Measurements from ENCODE around the gene ROR1. TPM values are rescaled to one million over a fixed set of nuclear protein-coding genes. Genes with fewer than 3 reads are reported as not detected.

ROR1 gene
- total RNA-seq, 1 experiment from 2014 or later = 2.7 TPM

GRCh38 chr1:63877816-63878215 is 104.0 kb downstream of the ROR1 start:
- H3K4me1 ChIP-seq (ENCODE audit: control insufficient read depth in 1 of 2, insufficient read depth in 2 of 2, low read length in 2 of 2) = peaks cover 18 to 45% of the 10 kb centered on the region in 2 experiments
- no peaks in the 10 kb centered on the region for H3K9me2 ChIP-seq (ENCODE audit: insufficient read depth)
- H3K9ac ChIP-seq (ENCODE audit: low read length) = no peak overlapping the region
- H2AFZ ChIP-seq (ENCODE audit: low read depth, low read length, poor library complexity, severe bottlenecking) = no peak overlapping the region
- no TSS peak for BruUV-seq (replicated peaks)
- peak; percentile 94 for ATAC-seq
- no peaks in the 10 kb centered on the region for H3K9me3 ChIP-seq (ENCODE audit: control insufficient read depth in 1 of 2, insufficient read depth in 1 of 2, low read depth in 1 of 2, low read length in 2 of 2)
- ChIA-PET RAD21 (ENCODE audit: low non-redundant PET in 1 of 2, low total read pairs in 2 of 2, uncharacterized antibody in 2 of 2, unreplicated experiment in 2 of 2) (no interaction called here), POLR2A (no interaction called here), CTCF (no interaction called here)
- H3K27me3 ChIP-seq (ENCODE audit: insufficient read depth, low read length) = no peaks in the 10 kb centered on the region
- H3K4me3 ChIP-seq (replicated peaks in 1 of 2; ENCODE audit: low read depth in 1 of 2, low read length in 2 of 2) = no peak overlapping the region
- TF ChIP-seq ZNF274 (IDR thresholded peaks at IDR 0.05; ENCODE audit: low read depth, low read length) (no peak), EZH2phosphoT487 (IDR thresholded peaks at IDR 0.05; ENCODE audit: borderline replicate concordance) (no peak), ZBTB33 (IDR thresholded peaks at IDR 0.05; ENCODE audit: extremely low read depth, insufficient replicate concordance, low read length) (no peak), JUND (IDR thresholded peaks at IDR 0.05) (peak; percentile 54), FOSL1 (IDR thresholded peaks at IDR 0.05; ENCODE audit: low read depth) (peak; percentile 47; the same call in 1 of the 2 replicates), TCF7L2 (IDR thresholded peaks at IDR 0.05; ENCODE audit: borderline replicate concordance, extremely low read depth, insufficient read depth, insufficient read length) (no peak), CBX3 (IDR thresholded peaks at IDR 0.05; ENCODE audit: low read depth) (no peak), EGR1 (IDR thresholded peaks at IDR 0.05; ENCODE audit: low read depth) (no peak), CTCF (IDR thresholded peaks at IDR 0.05 in 2 of 3, conservative IDR thresholded peaks at IDR 0.05 in 1 of 3; ENCODE audit: borderline replicate concordance in 1 of 3, insufficient read depth in 1 of 3, low read depth in 2 of 3, low read length in 2 of 3) (no peak), ATF3 (IDR thresholded peaks at IDR 0.05) (no peak), SP1 (IDR thresholded peaks at IDR 0.05; ENCODE audit: low read depth) (peak; percentile 35; the same call in 1 of the 2 replicates), SRF (IDR thresholded peaks at IDR 0.05; ENCODE audit: low read depth) (no peak), ZFX (IDR thresholded peaks at IDR 0.05) (no peak), SIN3A (IDR thresholded peaks at IDR 0.05; ENCODE audit: low read depth) (no peak), POLR2A (IDR thresholded peaks at IDR 0.05; ENCODE audit: borderline replicate concordance, extremely low read depth, insufficient read depth, insufficient read length) (no peak), REST (IDR thresholded peaks at IDR 0.05; ENCODE audit: low read depth) (no peak), ELF1 (IDR thresholded peaks at IDR 0.05; ENCODE audit: borderline replicate concordance, low read depth) (no peak), YY1 (IDR thresholded peaks at IDR 0.05; ENCODE audit: extremely low read depth, insufficient replicate concordance, low read depth, low read length) (no peak), MAX (IDR thresholded peaks at IDR 0.05) (peak; percentile 49), POLR2AphosphoS5 (IDR thresholded peaks at IDR 0.05; ENCODE audit: low read depth, low read length) (no peak), CEBPB (IDR thresholded peaks at IDR 0.05; ENCODE audit: low read depth) (no peak)
- no peaks in the 10 kb centered on the region for H3K36me3 ChIP-seq (ENCODE audit: control insufficient read depth in 1 of 2, insufficient read depth in 2 of 2, low read length in 2 of 2)
- no peak overlapping the region for H3K27ac ChIP-seq (ENCODE audit: low read depth, low read length)
- peak; percentile 66 for DNase-seq (ENCODE audit: low read depth, low spot score)
- intact Hi-C loops (cut with micrococcal nuclease) = no loop called here
- H4K20me1 ChIP-seq (ENCODE audit: insufficient read depth) = no peaks in the 10 kb centered on the region
- no peaks in the 10 kb centered on the region for H3K79me2 ChIP-seq (ENCODE audit: insufficient read depth, low read length)
- peak overlapping the region; percentile 33 for H3K4me2 ChIP-seq (ENCODE audit: low read length)

All from HCT116 (cell line).